Tibial artery (tissue), 4 donors: Measurements from ENCODE around the gene ATP13A5.
A peak's percentile ranks its signal among the peaks of the same experiment; 100 is the strongest.

Source experiments
- DNase-seq, 2 donors: peaks; one replicate each; pipeline ENCODE4 v3.0.0-alpha.2; 2019
- H3K27ac ChIP-seq, 2 donors: fragments of 200-600 bp; sonication (generic) in 1 of 2; 1 replicate in 1 of 2; 2 replicates in 1 of 2; pipeline ENCODE4 v1.5.1; 2018 to 2019; ENCODE audit warnings: mild to moderate bottlenecking in 1 of 2
- H3K27me3 ChIP-seq, 2 donors: fragments of 200-600 bp; sonication (generic) in 1 of 2; one replicate each; pipeline versions ENCODE4 v1.5.1 to v1.6.0; 2016 to 2019
- H3K36me3 ChIP-seq, 3 donors: fragments of 200-600 bp; sonication (generic) in 2 of 3; one replicate each; pipeline ENCODE4 v1.5.1; 2016 to 2019; ENCODE audit warnings: mild to moderate bottlenecking in 2 of 3
- H3K4me1 ChIP-seq, 4 donors: fragments of 200-600 bp; sonication (generic) in 2 of 4; 1 replicate in 3 of 4; 2 replicates in 1 of 4; pipeline ENCODE4 v1.5.1; 2016 to 2019
- H3K4me3 ChIP-seq, 2 donors: fragments of 200-600 bp; sonication (generic) in 1 of 2; 1 replicate in 1 of 2; 2 replicates in 1 of 2; pipeline ENCODE4 v1.5.1; 2018 to 2019; ENCODE audit warnings: mild to moderate bottlenecking in 2 of 2
- H3K9me3 ChIP-seq, 3 donors: fragments of 200-600 bp; sonication (generic) in 1 of 3; one replicate each; pipeline ENCODE4 v1.5.1; 2016 to 2019
- CTCF ChIP-seq, 2 experiments: fragments of 200-600 bp in 1 of 2; fragments of 450-650 bp in 1 of 2; IDR thresholded peaks; one replicate each; pipeline ENCODE4 v1.5.1; 2017 to 2019; ENCODE audit warnings: antibody characterized with exemption in 2 of 2, mild to moderate bottlenecking in 1 of 2, moderate library complexity in 1 of 2
- intact Hi-C: fragments of 100-400 bp; cut with DNase I; formaldehyde crosslinking; loops from one replicate; pipeline ENCODE4 v1.15.0; 2023; ENCODE audit warnings: low total_unique reads

The ATP13A5 gene

GRCh38 chr3:193241716-193242115 is 136.8 kb downstream of the ATP13A5 start:
- Histone ChIP-seq H3K4me1 (peaks cover 0 to 15% (median 9%) of the 10 kb centered on the region in 4 donors), H3K27me3 (no peaks in the 10 kb centered on the region), H3K9me3 (no peaks in the 10 kb centered on the region), H3K4me3 (peak overlapping the region; percentile 40 to 58), H3K27ac (peak overlapping the region in 1 of 2 donors; percentile 41), H3K36me3 (no peaks in the 10 kb centered on the region)
- TF ChIP-seq CTCF (IDR thresholded peaks at IDR 0.05): no peak
- intact Hi-C loops: no loop called here
- DNase-seq: no peak

- Histone ChIP-seq H3K27me3 (no peaks in the 10 kb centered on the region), H3K36me3 (no peaks in the 10 kb centered on the region), H3K4me3 (peak within 1 kb of the TSS; percentile 40 to 58), H3K9me3 (no peaks in the 10 kb centered on the region), H3K27ac (peak within 1 kb of the TSS; percentile 41 to 48), H3K4me1 (peaks cover 0 to 15% (median 9%) of the 10 kb centered on the region in 4 donors)
- intact Hi-C loops: no loop called here
- no peak for TF ChIP-seq CTCF (IDR thresholded peaks at IDR 0.05)
- DNase-seq: peak in 1 of 2 donors; percentile 71
Measured at GRCh38 chr3:193240850-193241706, 137.5 kb downstream of the ATP13A5 start, which contains the start of gene PLAAT1. Gene PLAAT1 (plus strand): TSS chr3:193241222. CDS start chr3:193255651, 14,429 bp downstream.

- Histone ChIP-seq H3K36me3 (no peaks in the 10 kb centered on the region), H3K9me3 (no peaks in the 10 kb centered on the region), H3K4me3 (peak overlapping the region; percentile 40 to 58), H3K27ac (no peak overlapping the region), H3K4me1 (peaks cover 0 to 15% (median 9%) of the 10 kb centered on the region in 4 donors), H3K27me3 (no peaks in the 10 kb centered on the region)
- intact Hi-C loops: no loop called here
- no peak for DNase-seq
- TF ChIP-seq CTCF (IDR thresholded peaks at IDR 0.05): no peak
Measured at GRCh38 chr3:193240436-193240849, 138.1 kb downstream of the ATP13A5 start.

GRCh38 chr3:193237030-193237429 is 141.5 kb downstream of the ATP13A5 start:
- no peak overlapping the region for H3K27ac ChIP-seq
- no peak for DNase-seq
- H3K4me1 ChIP-seq: peaks cover 0 to 15% (median 9%) of the 10 kb centered on the region in 4 donors
- no peaks in the 10 kb centered on the region for H3K36me3 ChIP-seq
- intact Hi-C loops: no loop called here
- no peaks in the 10 kb centered on the region for H3K9me3 ChIP-seq
- no peak for TF ChIP-seq CTCF (IDR thresholded peaks at IDR 0.05)
- no peaks in the 10 kb centered on the region for H3K27me3 ChIP-seq
- H3K4me3 ChIP-seq: no peak overlapping the region

- Histone ChIP-seq H3K36me3 (no peaks in the 10 kb centered on the region), H3K27ac (no peak overlapping the region), H3K4me1 (peaks cover 0 to 12% (median 7%) of the 10 kb centered on the region in 4 donors), H3K4me3 (no peak overlapping the region), H3K9me3 (no peaks in the 10 kb centered on the region), H3K27me3 (no peaks in the 10 kb centered on the region)
- intact Hi-C loops: no loop called here
- no peak for TF ChIP-seq CTCF (IDR thresholded peaks at IDR 0.05)
- no peak for DNase-seq
Measured at GRCh38 chr3:193236599-193236998, 142.0 kb downstream of the ATP13A5 start.
